HL-60 (cell line): ENCODE measurements around the gene TMEM165.
A peak's percentile ranks its signal among the peaks of the same experiment; 100 is the strongest.

Experiments used
- DNase-seq, 2 experiments: peaks; one replicate each; pipeline ENCODE4 v3.0.0-alpha.2; 2010 to 2020; ENCODE audit warnings: low read depth in 1 of 2, low spot score in 1 of 2
- H3K27ac ChIP-seq: fragments of 250-450 bp; sonication (Bioruptor Pico); replicated peaks from 2 replicates; pipeline ENCODE4 v1.5.1; 2020; ENCODE audit warnings: mild to moderate bottlenecking, moderate library complexity
- H3K27me3 ChIP-seq: fragments of 250-450 bp; sonication (Bioruptor Pico); 2 replicates; pipeline ENCODE4 v1.5.1; 2021; ENCODE audit warnings: mild to moderate bottlenecking, moderate library complexity; ENCODE audit not compliant: insufficient read depth, poor library complexity, severe bottlenecking
- H3K4me3 ChIP-seq: replicated peaks from 2 replicates; pipeline ENCODE4 v1.5.1; 2011; ENCODE audit warnings: mild to moderate bottlenecking, control low read depth, low read length; ENCODE audit not compliant: insufficient read depth
- CTCF ChIP-seq: IDR thresholded peaks from one replicate; pipeline ENCODE4 v1.5.1; 2011; ENCODE audit warnings: low read length, control low read depth, inconsistent platforms; ENCODE audit not compliant: insufficient read depth
- GABPA ChIP-seq: IDR thresholded peaks from 2 replicates; pipeline ENCODE4 v1.6.1; 2012; ENCODE audit warnings: low read depth
- POLR2AphosphoS5 ChIP-seq: IDR thresholded peaks from 2 replicates; pipeline ENCODE4 v1.6.1; 2012; ENCODE audit warnings: low read depth
- REST ChIP-seq: IDR thresholded peaks from 2 replicates; pipeline ENCODE4 v1.6.1; 2012; ENCODE audit warnings: low read depth; ENCODE audit not compliant: insufficient replicate concordance
- SPI1 ChIP-seq: IDR thresholded peaks from 2 replicates; pipeline ENCODE4 v1.6.1; 2012; ENCODE audit warnings: low read depth, mild to moderate bottlenecking, borderline replicate concordance

Gene TMEM165

DNA sequence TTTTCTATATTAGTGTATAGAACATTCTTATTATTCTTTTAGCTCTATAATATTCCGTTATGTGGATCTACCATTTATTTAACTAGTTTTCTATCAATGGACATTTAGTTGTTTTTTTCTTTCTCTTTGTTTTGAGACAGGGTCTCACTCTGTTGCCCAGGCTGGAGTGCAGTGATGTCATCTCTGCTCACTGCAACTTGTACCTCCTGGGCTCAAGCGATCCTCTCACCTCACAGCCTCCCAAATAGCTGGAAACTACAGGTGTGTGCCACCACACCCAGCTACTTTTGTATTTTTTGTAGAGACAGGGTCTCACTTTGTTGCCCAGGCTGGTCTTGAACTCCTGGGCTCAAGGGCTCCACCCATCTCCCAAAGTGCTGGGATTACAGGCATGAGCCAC is 10.8 kb downstream of the TMEM165 start:
- Histone ChIP-seq H3K27ac (no peak overlapping the region), H3K27me3 (no peaks in the 10 kb centered on the region), H3K4me3 (no peak overlapping the region)
- TF ChIP-seq SPI1 (no peak), REST (no peak), POLR2AphosphoS5 (no peak), CTCF (no peak), GABPA (no peak)
- no peak for DNase-seq

DNA sequence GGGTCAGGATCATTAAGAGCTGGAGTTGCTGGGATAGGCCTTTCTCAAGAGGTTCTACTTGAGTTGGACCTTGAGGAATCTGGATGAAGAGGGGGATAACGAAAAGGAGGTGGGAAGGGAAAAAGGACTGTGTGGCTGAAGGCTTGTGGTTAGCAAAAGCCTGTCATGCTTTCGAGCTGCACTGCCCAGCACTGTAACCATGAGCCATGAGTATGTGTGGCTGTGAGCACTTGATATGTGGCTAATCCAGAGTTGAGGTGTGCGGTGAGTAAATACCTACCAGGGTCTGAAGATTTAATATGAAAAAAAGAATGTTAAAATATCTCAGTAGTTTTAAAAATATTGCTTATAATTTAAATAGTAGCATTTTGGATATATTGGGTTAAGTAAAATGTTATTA is 11.4 kb downstream of the TMEM165 start:
- H3K27me3 ChIP-seq, result no peaks in the 10 kb centered on the region
- no peak for DNase-seq
- no peak for TF ChIP-seq POLR2AphosphoS5
- no peak for TF ChIP-seq SPI1
- H3K4me3 ChIP-seq, result no peak overlapping the region
- H3K27ac ChIP-seq, result no peak overlapping the region

DNA sequence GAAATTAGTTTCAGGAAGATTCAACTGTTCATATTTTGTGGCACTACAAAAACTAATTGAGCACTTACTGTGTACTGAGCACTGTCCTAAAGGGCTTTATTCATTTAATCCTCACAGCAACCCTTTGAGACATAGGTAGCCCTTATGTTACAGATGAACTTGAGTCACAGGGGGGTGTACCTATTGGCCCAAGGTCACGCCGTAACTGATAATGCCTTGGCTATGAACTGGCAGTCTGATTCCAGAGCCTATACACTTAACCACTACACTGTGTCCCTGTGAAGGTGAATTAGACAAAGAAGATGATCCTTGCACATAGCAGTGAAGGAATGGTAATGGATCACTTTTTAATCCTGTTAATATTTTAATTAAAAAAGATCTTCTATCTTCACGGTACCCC is 12.0 kb downstream of the TMEM165 start:
- no peak for DNase-seq
- no peaks in the 10 kb centered on the region for H3K27me3 ChIP-seq
- H3K27ac ChIP-seq, result no peak overlapping the region
- TF ChIP-seq CTCF, result no peak
- no peak for TF ChIP-seq REST
- TF ChIP-seq POLR2AphosphoS5, result no peak
- no peak for TF ChIP-seq SPI1
- TF ChIP-seq GABPA, result no peak
- H3K4me3 ChIP-seq, result no peak overlapping the region

DNA sequence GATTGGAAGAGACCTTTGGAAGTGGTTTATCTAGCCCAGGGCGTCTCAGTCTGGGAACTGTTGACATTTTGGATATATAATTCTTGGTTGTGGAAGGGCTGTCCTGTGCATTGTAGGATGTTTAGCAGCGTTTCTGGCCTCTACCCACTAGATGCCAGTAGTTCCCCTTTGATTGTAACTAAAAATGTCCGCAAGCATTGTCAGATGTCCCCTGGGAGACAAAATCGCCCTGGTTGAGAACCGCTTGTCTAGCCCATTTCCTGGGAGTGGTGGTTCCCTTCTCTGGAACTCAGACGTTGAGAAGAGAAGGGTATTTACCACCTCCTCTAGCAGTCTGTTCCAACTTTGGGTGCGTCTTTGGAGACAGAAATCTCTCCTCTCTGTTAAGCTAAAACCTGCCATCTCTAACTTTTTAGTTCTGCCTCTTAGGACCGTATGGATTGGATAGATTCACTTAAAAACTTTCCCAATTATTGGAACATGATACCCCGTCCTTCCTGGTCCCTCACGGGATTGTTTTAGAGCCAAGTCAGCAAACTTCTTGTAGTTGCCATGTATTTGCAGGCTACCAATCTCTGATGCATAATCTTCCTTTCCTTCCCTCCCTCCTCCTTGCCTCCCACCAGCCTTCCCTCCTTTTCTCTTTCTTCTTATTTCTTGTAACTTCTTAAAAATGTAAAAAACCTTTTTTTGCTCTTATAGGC is 13.9 kb downstream of the TMEM165 start:
- H3K27me3 ChIP-seq, result no peaks in the 10 kb centered on the region
- DNase-seq, result peak in 1 of 2 experiments; percentile 36
- no peak overlapping the region for H3K4me3 ChIP-seq
- H3K27ac ChIP-seq, result no peak overlapping the region
- TF ChIP-seq GABPA (no peak), CTCF (no peak), POLR2AphosphoS5 (no peak), REST (no peak), SPI1 (no peak)
